GM12875 (cell line): ENCODE measurements around the gene PHETA1.

ENCODE experiments used
- H3K4me3 ChIP-seq: one replicate; pipeline ENCODE4 v1.5.1; 2011; ENCODE audit warnings: low read depth, low read length, control low read depth
- TF ChIP-seq, protein P1 (sequence below): IDR thresholded peaks from 2 replicates; pipeline ENCODE4 v1.5.1; 2011; ENCODE audit warnings: low read depth, mild to moderate bottlenecking, control low read depth, inconsistent platforms, low read length, moderate library complexity, borderline replicate concordance; ENCODE audit not compliant: insufficient read depth

The PHETA1 gene

DNA sequence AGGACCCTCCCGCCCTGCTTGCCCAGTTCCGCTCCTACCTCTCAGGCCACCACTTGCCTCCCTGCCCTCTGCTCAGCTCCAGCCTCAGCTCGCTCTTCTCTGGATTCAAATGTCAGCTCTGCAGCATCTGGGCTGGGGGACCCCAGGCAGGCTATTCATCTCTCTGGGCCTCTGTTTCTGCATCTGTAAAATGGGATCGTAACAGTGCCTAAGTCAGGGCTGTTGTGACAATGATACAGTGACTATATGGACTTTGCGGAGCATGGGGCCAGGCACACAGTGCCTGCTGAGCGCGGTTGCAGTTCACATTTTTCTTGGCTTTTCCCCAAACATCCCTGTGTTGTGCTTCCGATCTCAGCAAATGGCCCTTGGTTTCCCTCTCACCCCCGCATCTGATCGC is 2.8 kb downstream of the PHETA1 start:
- TF ChIP-seq, protein P1, sequence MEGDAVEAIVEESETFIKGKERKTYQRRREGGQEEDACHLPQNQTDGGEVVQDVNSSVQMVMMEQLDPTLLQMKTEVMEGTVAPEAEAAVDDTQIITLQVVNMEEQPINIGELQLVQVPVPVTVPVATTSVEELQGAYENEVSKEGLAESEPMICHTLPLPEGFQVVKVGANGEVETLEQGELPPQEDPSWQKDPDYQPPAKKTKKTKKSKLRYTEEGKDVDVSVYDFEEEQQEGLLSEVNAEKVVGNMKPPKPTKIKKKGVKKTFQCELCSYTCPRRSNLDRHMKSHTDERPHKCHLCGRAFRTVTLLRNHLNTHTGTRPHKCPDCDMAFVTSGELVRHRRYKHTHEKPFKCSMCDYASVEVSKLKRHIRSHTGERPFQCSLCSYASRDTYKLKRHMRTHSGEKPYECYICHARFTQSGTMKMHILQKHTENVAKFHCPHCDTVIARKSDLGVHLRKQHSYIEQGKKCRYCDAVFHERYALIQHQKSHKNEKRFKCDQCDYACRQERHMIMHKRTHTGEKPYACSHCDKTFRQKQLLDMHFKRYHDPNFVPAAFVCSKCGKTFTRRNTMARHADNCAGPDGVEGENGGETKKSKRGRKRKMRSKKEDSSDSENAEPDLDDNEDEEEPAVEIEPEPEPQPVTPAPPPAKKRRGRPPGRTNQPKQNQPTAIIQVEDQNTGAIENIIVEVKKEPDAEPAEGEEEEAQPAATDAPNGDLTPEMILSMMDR, result no peak
- H3K4me3 ChIP-seq, result no peak overlapping the region

DNA sequence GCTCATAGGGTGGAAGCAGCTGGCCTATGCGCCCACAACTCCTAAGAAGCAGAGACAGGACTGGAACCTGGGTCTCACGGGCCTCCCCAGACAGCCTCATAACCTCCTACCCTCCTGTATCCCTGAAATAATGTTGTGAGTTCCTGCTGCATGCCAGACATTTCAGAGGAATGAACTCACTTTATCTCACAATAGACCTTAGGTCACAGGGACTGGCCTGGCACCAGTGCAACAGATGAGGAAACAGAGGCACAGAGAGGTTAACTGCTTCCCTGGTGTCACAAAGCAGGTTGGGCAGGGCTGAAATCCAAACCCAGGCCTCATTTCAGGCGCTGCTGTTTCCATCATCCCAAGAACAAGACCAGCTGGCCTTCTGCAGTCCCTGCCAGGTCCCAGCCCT is 5.3 kb downstream of the PHETA1 start:
- TF ChIP-seq, protein P1, result no peak
- no peak overlapping the region for H3K4me3 ChIP-seq

DNA sequence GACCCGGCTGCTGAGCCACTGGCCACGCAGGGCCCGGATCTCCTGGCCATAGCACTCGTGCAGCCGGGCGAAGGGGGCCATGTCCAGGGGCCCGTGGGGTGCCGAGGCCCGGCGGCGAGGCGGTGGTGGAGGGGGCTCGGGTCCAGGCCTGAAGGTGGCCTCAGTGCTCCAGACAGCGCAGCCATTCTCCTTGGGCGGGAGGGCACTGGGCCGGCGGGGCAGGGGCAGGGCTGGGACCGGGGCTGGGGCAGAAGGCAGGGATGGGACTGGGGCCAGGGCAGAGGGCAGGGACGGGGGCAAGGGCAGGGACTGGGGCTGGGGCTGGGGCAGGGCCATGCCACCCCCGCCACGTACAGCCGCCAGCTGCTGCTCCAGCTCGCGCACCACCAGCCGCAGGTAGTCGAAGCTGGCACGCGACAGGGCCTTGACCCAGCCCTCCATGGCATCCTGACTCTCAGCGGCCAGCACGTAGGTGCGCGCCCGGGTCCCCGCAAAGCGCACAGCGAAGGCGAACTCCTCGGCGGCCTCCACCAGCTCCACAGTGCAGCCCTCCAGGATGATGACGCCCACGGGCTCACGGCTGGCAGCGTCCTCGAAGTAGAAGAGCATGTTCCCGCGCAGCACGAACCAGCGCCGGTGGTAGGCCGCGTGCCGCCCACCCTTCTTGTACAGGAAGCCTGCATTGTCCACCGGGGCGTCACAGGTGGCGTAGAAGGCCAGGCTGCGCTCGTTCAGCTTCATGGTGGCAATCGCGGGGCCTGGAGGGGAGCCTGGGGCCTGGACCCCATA is 6.0 kb downstream of the PHETA1 start:
- no peak overlapping the region for H3K4me3 ChIP-seq
- TF ChIP-seq, protein P1, result no peak

DNA sequence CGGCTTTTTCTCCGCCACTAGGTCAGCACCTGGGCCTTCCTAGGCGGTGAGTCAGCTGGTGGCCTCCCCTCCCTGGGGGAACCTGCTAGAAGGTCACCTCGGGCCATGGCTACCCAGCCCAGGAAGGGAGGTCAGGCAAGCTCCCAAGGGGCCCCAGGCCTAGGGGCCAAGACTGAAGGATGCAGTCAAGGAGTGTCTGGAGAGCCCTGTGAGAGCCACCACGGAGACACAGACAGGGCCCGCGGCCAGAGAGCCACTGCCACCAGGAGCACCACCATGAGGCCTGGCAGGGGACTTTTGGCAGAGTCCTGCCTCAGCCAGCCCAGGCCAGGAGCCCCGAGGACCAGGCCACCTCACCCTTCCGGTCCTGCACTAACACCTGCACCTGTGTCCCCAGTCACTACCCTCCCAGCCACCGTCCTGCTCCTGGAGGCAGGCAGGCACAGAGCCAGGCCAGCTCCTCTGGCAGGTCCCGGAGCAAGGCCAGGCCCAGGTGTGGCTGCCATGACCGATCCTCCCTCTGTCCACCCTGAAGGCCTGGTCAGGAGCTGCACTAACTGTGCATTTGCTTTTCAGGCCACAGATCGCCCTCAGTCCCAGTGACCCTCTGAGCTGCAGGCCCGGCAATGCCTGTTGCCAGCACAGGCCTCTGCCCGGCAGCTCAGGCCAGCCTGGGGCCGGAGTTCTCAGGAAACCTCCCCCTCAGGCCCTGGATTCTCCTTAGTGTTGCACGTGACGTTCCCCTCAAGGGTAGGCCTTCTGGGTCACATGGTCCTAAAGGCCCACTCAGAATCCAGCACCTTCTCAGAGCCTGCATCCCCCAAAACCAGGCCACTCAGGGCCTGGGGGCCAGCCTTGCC is 6.9 kb downstream of the PHETA1 start:
- TF ChIP-seq, protein P1, result no peak
- no peak overlapping the region for H3K4me3 ChIP-seq

DNA sequence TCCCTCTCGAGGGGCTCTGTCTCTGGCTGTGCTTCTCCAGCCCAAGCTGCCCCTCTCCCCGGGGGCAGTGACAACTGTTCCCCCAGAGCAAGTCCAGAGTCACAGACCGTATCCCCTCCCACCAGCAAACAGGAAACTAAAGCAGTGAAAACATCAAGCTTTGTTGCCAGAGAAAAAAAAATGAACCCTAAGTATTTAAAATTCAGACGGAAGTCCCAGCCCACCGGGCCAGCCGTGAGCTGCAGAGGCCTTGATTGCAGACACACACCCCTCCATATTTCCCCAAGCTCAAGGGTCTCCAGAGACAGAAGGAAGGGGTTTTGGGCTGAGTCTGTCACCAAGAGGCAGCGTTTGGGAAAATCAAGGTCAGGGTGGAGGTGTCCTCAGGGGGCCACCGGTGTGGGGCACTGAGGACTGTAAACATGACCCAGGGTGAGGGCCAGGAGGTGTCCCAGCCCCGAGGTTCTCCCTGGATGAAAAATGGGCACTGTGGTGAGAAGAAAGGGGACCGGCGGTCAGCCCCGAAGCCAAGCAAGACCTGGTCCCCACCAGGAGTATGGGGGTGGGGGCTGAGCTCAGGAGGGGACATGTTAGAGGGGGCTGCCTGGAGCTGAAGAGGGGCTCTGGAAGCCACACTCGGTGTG is 7.7 kb downstream of the PHETA1 start:
- H3K4me3 ChIP-seq, result no peak overlapping the region
- TF ChIP-seq, protein P1, result no peak

DNA sequence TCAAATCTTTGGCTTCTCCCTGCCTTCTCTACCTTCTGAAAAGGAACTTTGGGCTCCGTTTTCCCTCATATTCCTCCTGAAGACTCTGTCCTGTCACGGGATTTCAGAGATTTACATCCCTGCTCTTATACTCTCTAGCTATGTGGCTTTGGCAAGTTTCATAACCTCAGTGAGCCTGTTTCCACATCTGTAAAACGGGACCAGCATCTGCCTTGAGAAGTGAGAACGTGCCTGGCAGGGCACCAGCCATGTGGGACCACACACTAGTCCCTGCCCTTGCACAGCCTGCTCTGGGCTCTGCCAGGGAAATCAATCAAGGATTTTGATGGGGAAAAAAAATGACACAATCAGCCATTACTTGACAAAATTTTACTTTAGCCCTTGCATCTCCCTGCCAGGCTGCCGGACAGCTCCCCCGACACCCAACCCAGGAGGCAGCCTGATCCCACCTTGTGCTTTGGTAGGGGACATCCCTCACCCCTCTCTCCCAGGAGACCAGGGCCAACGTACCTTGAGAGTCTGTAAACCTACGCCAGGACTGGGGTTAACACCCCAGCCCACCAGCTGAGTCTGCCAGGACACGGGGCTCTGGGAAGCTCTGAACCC is 8.5 kb downstream of the PHETA1 start:
- TF ChIP-seq, protein P1, result no peak
- H3K4me3 ChIP-seq, result no peak overlapping the region
